PC-3 (cell line): ENCODE data around the gene E2F1. TPM values are rescaled to one million over a fixed set of nuclear protein-coding genes. Genes with fewer than 3 reads are reported as not detected.

Experiments used
- ATAC-seq: fragments of 200-7000 bp; cut with Tn5 transposase; 2 replicates; pipeline ENCODE4 v1.9.1; 2020; ENCODE audit warnings: mild to moderate bottlenecking, moderate library complexity
- BruUV-seq: library from RNA; stranded (reverse); fragments of 400-500 nt; replicated peaks from 2 replicates; lab custom pipeline; 2021; lab: Mats Ljungman, UMichigan
- CTCF ChIA-PET: fragments of 300-600 bp; sonication (Branson Sonifier 250); formaldehyde crosslinking; loops from one replicate; lab custom pipeline; 2022; ENCODE audit warnings: antibody characterized with exemption; lab: Charles Lee
- POLR2A ChIA-PET: fragments of 300-600 bp; sonication (Branson Sonifier 250); formaldehyde crosslinking; loops from one replicate; lab custom pipeline; 2022; ENCODE audit warnings: antibody characterized with exemption; ENCODE audit not compliant: unreplicated experiment; lab: Charles Lee
- DNase-seq: peaks from one replicate; pipeline ENCODE4 v3.0.0-alpha.2; 2015
- H2AFZ ChIP-seq: fragments of 300-600 bp; sonication (generic); 2 replicates; pipeline ENCODE4 v1.6.0; 2016; ENCODE audit warnings: antibody characterized with exemption, low read length
- H3F3A ChIP-seq: fragments of 300-600 bp; sonication (generic); one replicate; pipeline ENCODE4 v1.6.0; 2017; ENCODE audit warnings: antibody characterized with exemption, low read length, control low read depth, mild to moderate bottlenecking; ENCODE audit not compliant: unreplicated experiment
- H3K27ac ChIP-seq: fragments of 300-600 bp; sonication (generic); 2 replicates; pipeline ENCODE4 v1.5.1; 2016; ENCODE audit warnings: mild to moderate bottlenecking, low read length
- H3K27me3 ChIP-seq: fragments of 300-600 bp; sonication (generic); 2 replicates; pipeline ENCODE4 v1.6.1; 2016; ENCODE audit warnings: low read length, mixed read lengths
- H3K36me3 ChIP-seq: fragments of 300-600 bp; sonication (generic); 2 replicates; pipeline ENCODE4 v1.6.1; 2016; ENCODE audit warnings: low read depth, mixed run types, low read length, mixed read lengths
- H3K4me1 ChIP-seq: fragments of 300-600 bp; sonication (generic); 2 replicates; pipeline ENCODE4 v1.5.1; 2016; ENCODE audit warnings: low read length; ENCODE audit not compliant: insufficient read depth
- H3K4me2 ChIP-seq: fragments of 300-600 bp; sonication (generic); 2 replicates; pipeline ENCODE4 v1.6.0; 2016; ENCODE audit warnings: low read length
- H3K4me3 ChIP-seq: fragments of 300-600 bp; sonication (generic); 2 replicates; pipeline ENCODE4 v1.5.1; 2016; ENCODE audit warnings: mild to moderate bottlenecking, low read length, mixed read lengths
- H3K79me2 ChIP-seq: fragments of 300-600 bp; sonication (generic); 2 replicates; pipeline ENCODE4 v1.6.1; 2017; ENCODE audit warnings: low read length, mixed read lengths
- H3K9ac ChIP-seq: fragments of 300-600 bp; sonication (generic); 2 replicates; pipeline ENCODE4 v1.6.0; 2016; ENCODE audit warnings: mild to moderate bottlenecking, low read length
- H3K9me2 ChIP-seq: fragments of 300-600 bp; sonication (generic); replicated peaks from 2 replicates; pipeline ENCODE4 v1.6.1; 2016; ENCODE audit warnings: mixed run types, low read length, mixed read lengths
- H3K9me3 ChIP-seq: fragments of 300-600 bp; sonication (generic); 2 replicates; pipeline ENCODE4 v1.6.1; 2016; ENCODE audit warnings: low read length, mixed read lengths
- H4K20me1 ChIP-seq: fragments of 300-600 bp; sonication (generic); 2 replicates; pipeline ENCODE4 v1.6.1; 2016; ENCODE audit warnings: low read length, mixed read lengths
- EZH2 ChIP-seq: fragments of 300-600 bp; sonication (generic); IDR thresholded peaks from one replicate; pipeline ENCODE4 v1.6.1; 2017; ENCODE audit warnings: antibody characterized with exemption, mild to moderate bottlenecking, low read length; ENCODE audit not compliant: unreplicated experiment
- EZH2phosphoT487 ChIP-seq: fragments of 300-600 bp; sonication (generic); IDR thresholded peaks from 2 replicates; pipeline ENCODE4 v1.6.1; 2018; ENCODE audit warnings: mild to moderate bottlenecking, antibody characterized with exemption, low read length, borderline replicate concordance
- intact Hi-C: fragments of 100-400 bp; cut with micrococcal nuclease; formaldehyde crosslinking; loops from 2 replicates; pipeline ENCODE4 v1.9.0; 2023
- total RNA-seq: library from RNA; depleted of rRNA; stranded (reverse); fragments of >200 nt; gene quantifications from 2 replicates; pipeline ENCODE4 v1.2.3, GENCODE V29; 2014; rRNA removed
- TF ChIP-seq, protein P1 (sequence below): fragments of 300-600 bp; sonication (generic); conservative IDR thresholded peaks from 2 replicates; pipeline ENCODE4 v1.5.1; 2017; ENCODE audit warnings: antibody characterized with exemption, low read depth, mild to moderate bottlenecking, low read length

E2F1 gene
- total RNA-seq, 1 experiment from 2014 or later, result 63.7 TPM

DNA sequence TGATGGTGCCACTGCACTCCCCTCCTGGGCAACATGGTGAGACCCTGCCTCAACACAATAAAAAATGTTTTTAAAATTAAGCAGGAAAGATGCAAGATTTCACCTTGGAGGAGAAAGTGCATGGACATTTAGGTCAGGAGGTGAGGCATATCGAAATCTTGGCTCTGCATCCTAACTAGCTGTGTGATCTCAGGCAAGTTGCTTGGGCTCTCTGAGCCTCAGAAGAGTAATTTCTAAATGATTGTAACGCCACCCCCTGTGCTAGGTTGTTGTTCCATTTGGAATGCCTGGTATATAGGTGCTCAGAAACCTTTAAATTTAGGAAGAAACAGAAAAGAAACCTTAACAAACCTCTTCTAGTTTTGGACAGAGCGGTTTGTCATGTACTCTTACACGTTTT, 60.0 kb downstream of the E2F1 start:
- Histone ChIP-seq H3K4me3 (no peak overlapping the region), H3K9me2 (no peaks in the 10 kb centered on the region), H3K79me2 (no peaks in the 10 kb centered on the region), H3K27ac (no peak overlapping the region), H3K27me3 (no peaks in the 10 kb centered on the region), H3K36me3 (peaks cover 6% of the 10 kb centered on the region; the same call in 1 of the 2 replicates), H3F3A (no peaks in the 10 kb centered on the region), H2AFZ (no peak overlapping the region), H3K9me3 (no peaks in the 10 kb centered on the region), H4K20me1 (no peaks in the 10 kb centered on the region), H3K4me1 (no peaks in the 10 kb centered on the region), H3K4me2 (no peak overlapping the region), H3K9ac (no peak overlapping the region)
- intact Hi-C loops, result no loop called here
- ChIA-PET CTCF (no interaction called here), POLR2A (no interaction called here)
- no TSS peak for BruUV-seq
- TF ChIP-seq EZH2, result no peak
- TF ChIP-seq EZH2phosphoT487, result no peak
- TF ChIP-seq, protein P1, sequence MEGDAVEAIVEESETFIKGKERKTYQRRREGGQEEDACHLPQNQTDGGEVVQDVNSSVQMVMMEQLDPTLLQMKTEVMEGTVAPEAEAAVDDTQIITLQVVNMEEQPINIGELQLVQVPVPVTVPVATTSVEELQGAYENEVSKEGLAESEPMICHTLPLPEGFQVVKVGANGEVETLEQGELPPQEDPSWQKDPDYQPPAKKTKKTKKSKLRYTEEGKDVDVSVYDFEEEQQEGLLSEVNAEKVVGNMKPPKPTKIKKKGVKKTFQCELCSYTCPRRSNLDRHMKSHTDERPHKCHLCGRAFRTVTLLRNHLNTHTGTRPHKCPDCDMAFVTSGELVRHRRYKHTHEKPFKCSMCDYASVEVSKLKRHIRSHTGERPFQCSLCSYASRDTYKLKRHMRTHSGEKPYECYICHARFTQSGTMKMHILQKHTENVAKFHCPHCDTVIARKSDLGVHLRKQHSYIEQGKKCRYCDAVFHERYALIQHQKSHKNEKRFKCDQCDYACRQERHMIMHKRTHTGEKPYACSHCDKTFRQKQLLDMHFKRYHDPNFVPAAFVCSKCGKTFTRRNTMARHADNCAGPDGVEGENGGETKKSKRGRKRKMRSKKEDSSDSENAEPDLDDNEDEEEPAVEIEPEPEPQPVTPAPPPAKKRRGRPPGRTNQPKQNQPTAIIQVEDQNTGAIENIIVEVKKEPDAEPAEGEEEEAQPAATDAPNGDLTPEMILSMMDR, result no peak
- ATAC-seq (no peak), DNase-seq (no peak)

Other genes starting within 250 kb of the E2F1 start
- 25.9 and 29.4 TPM in 2 replicates for gene SNTA1, start 242.6 kb downstream of the E2F1 start, total RNA-seq
- 9.2 and 9.7 TPM in 2 replicates for gene CBFA2T2, start 196.3 kb downstream of the E2F1 start, total RNA-seq
- gene C20orf144, start 24.1 kb downstream of the E2F1 start, total RNA-seq, result 0.17 TPM in 1 of 2 replicates, not detected in the other
- 1.6 and 2.8 TPM in 2 replicates for gene ACTL10, start 19.4 kb downstream of the E2F1 start, total RNA-seq
- 41.2 and 43.5 TPM in 2 replicates for gene NECAB3, start 12.0 kb downstream of the E2F1 start, total RNA-seq
- not detected in 2 replicates for gene PXMP4, start 33.9 kb upstream of the E2F1 start, total RNA-seq
- gene ZNF341, start 45.6 kb upstream of the E2F1 start, total RNA-seq, result 4.4 and 5.1 TPM in 2 replicates
- gene CHMP4B, start 125.0 kb upstream of the E2F1 start, total RNA-seq, result 68.8 and 91.1 TPM in 2 replicates